ENCODE measurements around the gene STARD6.

The STARD6 gene

DNA sequence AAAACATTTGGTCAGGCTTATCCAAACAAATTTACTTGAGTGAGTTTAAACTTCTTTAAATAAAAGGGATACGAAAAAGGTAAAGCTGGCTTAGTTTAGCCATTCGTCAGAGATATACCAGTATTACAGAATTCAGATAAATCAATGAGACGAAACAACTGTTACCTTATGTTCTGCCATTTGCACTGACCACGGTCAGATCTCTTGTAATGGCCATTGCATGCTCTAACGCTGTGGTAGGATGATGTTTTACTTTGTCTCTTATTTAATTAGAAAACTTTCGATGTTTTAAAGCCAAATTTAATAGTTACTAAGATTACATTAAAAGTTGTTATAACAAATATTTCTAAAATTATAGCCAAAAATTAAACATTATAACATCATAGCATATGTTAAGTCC, 1.6 kb upstream of the STARD6 start:
- TF ChIP-seq CREB1 (IDR thresholded peaks at IDR 0.05; ENCODE audit: low read depth) (no peak), NFIC (IDR thresholded peaks at IDR 0.05) (no peak), TCF12 (IDR thresholded peaks at IDR 0.05; ENCODE audit: low read depth) (no peak), RAD21 (IDR thresholded peaks at IDR 0.05; ENCODE audit: low read depth) (no peak), YY1 (IDR thresholded peaks at IDR 0.05; ENCODE audit: low read depth) (no peak), EGR1 (IDR thresholded peaks at IDR 0.05) (no peak), CEBPB (IDR thresholded peaks at IDR 0.05) (no peak), FOXM1 (IDR thresholded peaks at IDR 0.05; ENCODE audit: borderline replicate concordance, low read depth) (no peak)
- TF ChIP-seq, protein P1, sequence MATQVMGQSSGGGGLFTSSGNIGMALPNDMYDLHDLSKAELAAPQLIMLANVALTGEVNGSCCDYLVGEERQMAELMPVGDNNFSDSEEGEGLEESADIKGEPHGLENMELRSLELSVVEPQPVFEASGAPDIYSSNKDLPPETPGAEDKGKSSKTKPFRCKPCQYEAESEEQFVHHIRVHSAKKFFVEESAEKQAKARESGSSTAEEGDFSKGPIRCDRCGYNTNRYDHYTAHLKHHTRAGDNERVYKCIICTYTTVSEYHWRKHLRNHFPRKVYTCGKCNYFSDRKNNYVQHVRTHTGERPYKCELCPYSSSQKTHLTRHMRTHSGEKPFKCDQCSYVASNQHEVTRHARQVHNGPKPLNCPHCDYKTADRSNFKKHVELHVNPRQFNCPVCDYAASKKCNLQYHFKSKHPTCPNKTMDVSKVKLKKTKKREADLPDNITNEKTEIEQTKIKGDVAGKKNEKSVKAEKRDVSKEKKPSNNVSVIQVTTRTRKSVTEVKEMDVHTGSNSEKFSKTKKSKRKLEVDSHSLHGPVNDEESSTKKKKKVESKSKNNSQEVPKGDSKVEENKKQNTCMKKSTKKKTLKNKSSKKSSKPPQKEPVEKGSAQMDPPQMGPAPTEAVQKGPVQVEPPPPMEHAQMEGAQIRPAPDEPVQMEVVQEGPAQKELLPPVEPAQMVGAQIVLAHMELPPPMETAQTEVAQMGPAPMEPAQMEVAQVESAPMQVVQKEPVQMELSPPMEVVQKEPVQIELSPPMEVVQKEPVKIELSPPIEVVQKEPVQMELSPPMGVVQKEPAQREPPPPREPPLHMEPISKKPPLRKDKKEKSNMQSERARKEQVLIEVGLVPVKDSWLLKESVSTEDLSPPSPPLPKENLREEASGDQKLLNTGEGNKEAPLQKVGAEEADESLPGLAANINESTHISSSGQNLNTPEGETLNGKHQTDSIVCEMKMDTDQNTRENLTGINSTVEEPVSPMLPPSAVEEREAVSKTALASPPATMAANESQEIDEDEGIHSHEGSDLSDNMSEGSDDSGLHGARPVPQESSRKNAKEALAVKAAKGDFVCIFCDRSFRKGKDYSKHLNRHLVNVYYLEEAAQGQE (IDR thresholded peaks at IDR 0.05; ENCODE audit: low read depth), result no peak
- TF ChIP-seq, protein P2, sequence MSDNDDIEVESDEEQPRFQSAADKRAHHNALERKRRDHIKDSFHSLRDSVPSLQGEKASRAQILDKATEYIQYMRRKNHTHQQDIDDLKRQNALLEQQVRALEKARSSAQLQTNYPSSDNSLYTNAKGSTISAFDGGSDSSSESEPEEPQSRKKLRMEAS (IDR thresholded peaks at IDR 0.05), result no peak

DNA sequence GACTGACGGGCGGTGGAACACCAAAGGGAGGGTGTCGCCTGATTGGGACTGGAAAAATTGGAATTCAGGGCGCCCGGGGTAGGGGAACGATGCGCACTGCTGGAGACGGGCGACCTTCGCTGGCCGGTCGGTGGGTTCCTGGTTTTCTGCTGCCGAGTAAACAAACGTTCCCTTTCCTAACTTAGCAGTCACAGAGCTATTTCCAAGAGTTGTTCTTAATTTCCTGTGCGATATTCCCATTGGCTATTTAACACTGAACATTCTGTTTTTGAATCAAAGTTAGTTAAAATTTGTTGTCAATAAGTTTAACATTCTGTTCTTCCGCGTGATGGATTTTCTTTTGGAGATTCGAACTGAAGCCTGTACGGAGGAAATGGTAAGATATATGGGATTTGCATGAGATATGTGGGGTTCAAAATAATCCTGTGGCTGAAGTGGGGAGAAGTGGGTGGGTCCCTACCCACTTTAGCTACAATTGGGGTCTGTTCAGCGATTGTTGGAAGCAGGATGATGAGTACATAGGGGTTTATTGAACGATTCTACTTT, 910 bp upstream of the STARD6 start:
- TF ChIP-seq TAF1 (IDR thresholded peaks at IDR 0.05; ENCODE audit: low read depth) (no peak), TCF12 (IDR thresholded peaks at IDR 0.05; ENCODE audit: low read depth) (no peak), NFIC (IDR thresholded peaks at IDR 0.05) (no peak), EGR1 (IDR thresholded peaks at IDR 0.05) (no peak), TEAD4 (IDR thresholded peaks at IDR 0.05) (no peak), YY1 (IDR thresholded peaks at IDR 0.05; ENCODE audit: low read depth) (no peak)
- TF ChIP-seq, protein P2 (IDR thresholded peaks at IDR 0.05), result no peak

DNA sequence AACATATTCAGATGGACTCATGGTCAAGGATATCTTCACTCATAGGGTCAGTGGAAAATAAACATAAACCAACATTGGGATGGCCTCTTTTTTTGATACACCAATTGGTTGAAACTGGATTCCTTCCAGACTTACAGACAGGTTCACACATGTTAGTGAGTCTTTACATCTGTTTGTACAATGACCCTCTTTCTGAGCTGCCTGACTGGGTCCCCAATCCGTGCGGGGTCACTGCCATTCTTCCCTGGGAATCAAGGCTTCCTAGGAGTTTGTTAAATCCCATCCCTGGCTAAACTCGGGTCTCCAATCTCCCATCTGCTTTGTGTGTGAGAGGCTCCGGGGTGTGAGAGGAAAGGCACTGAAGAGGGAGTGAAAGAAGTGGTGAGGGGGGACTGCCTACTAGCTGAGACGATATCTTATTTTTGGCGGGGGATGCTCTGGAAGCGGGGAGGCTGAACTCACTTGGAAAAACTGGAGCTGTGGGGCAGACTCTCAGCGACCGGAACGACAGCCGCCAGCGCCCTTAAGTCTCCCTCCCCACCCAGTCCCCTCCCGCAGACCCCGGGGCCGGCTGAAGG, 487 bp downstream of the STARD6 start:
- TF ChIP-seq TAF1 (IDR thresholded peaks at IDR 0.05; ENCODE audit: low read depth) (no peak), EP300 (IDR thresholded peaks at IDR 0.05; ENCODE audit: borderline replicate concordance) (no peak), YY1 (IDR thresholded peaks at IDR 0.05; ENCODE audit: low read depth) (no peak), CREB1 (IDR thresholded peaks at IDR 0.05; ENCODE audit: low read depth) (no peak), EGR1 (IDR thresholded peaks at IDR 0.05) (no peak), FOXM1 (IDR thresholded peaks at IDR 0.05; ENCODE audit: borderline replicate concordance, low read depth) (no peak), TCF12 (IDR thresholded peaks at IDR 0.05; ENCODE audit: low read depth) (no peak), CEBPB (IDR thresholded peaks at IDR 0.05) (no peak), RAD21 (IDR thresholded peaks at IDR 0.05; ENCODE audit: low read depth) (no peak), NFIC (IDR thresholded peaks at IDR 0.05) (no peak)
- TF ChIP-seq, protein P3, sequence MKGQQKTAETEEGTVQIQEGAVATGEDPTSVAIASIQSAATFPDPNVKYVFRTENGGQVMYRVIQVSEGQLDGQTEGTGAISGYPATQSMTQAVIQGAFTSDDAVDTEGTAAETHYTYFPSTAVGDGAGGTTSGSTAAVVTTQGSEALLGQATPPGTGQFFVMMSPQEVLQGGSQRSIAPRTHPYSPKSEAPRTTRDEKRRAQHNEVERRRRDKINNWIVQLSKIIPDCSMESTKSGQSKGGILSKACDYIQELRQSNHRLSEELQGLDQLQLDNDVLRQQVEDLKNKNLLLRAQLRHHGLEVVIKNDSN (IDR thresholded peaks at IDR 0.05), result no peak
- TF ChIP-seq, protein P2 (IDR thresholded peaks at IDR 0.05), result no peak
- TF ChIP-seq, protein P1 (IDR thresholded peaks at IDR 0.05; ENCODE audit: low read depth), result no peak

DNA sequence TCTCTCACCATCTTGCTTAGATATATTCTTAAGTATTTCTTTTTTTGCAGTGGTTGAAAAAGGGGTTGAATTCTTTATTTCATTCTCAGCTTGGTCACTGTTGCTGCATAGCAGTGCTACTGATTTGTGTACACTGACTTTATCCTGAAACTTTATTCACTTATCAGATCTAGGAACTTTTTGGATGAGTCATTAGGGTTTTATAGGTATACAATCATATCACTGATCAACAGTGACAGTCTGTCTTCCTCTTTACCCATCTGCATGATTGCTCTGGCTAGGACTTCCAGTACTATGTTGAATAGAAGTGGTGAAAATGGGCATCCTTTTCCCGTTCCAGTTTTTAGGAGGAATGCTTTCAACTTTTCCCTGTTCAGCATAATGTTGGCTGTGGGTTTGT, 6.5 kb downstream of the STARD6 start:
- TF ChIP-seq FOXM1 (IDR thresholded peaks at IDR 0.05; ENCODE audit: borderline replicate concordance, low read depth), result no peak
- TF ChIP-seq NFIC (IDR thresholded peaks at IDR 0.05), result no peak
- no peak for TF ChIP-seq RAD21 (IDR thresholded peaks at IDR 0.05; ENCODE audit: low read depth)

DNA sequence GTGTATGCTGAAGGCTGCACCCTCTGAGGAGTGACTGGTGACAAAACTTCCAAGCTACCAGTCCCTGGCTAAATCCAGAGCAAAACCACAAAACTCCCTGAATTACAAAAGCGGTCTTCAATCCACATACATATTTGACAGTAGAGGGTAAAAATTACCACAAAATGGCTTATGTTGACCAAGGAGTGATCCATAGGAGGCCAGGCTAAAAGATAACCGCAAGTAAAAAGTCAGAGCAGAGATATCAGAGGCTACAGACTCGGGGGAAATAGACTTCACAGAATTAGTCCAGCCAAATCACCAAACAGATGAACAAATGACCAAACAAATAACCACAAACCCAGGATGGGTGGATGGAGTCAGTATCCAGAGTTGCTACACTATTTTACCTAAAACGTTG, 19.4 kb downstream of the STARD6 start:
- TF ChIP-seq ZBTB7A (IDR thresholded peaks at IDR 0.05; ENCODE audit: low read depth) (no peak), YY1 (IDR thresholded peaks at IDR 0.05; ENCODE audit: low read depth) (no peak), FOXM1 (IDR thresholded peaks at IDR 0.05; ENCODE audit: borderline replicate concordance, low read depth) (no peak), RAD21 (IDR thresholded peaks at IDR 0.05; ENCODE audit: low read depth) (no peak), EGR1 (IDR thresholded peaks at IDR 0.05) (no peak), TCF12 (IDR thresholded peaks at IDR 0.05; ENCODE audit: low read depth) (no peak), EP300 (IDR thresholded peaks at IDR 0.05; ENCODE audit: borderline replicate concordance) (no peak), TAF1 (IDR thresholded peaks at IDR 0.05; ENCODE audit: low read depth) (no peak), CREB1 (IDR thresholded peaks at IDR 0.05; ENCODE audit: low read depth) (no peak), CEBPB (IDR thresholded peaks at IDR 0.05) (no peak), NFIC (IDR thresholded peaks at IDR 0.05) (no peak), TEAD4 (IDR thresholded peaks at IDR 0.05) (no peak)
- TF ChIP-seq, protein P1 (IDR thresholded peaks at IDR 0.05; ENCODE audit: low read depth), result no peak
- TF ChIP-seq, protein P2 (IDR thresholded peaks at IDR 0.05), result no peak
- TF ChIP-seq, protein P3 (IDR thresholded peaks at IDR 0.05), result no peak
